PC-3 (cell line): ENCODE results near the gene PSME2. TPM values are rescaled to one million over a fixed set of nuclear protein-coding genes. Genes with fewer than 3 reads are reported as not detected.
"Not testable (repeated sequence)": the region's sequence is repeated elsewhere in the genome, so short reads cannot be mapped to it uniquely, and the experiment has no call there.

Experiments
- ATAC-seq: fragments of 200-7000 bp; cut with Tn5 transposase; 2 replicates; pipeline ENCODE4 v1.9.1; 2020; ENCODE audit warnings: mild to moderate bottlenecking, moderate library complexity
- BruUV-seq: library from RNA; stranded (reverse); fragments of 400-500 nt; replicated peaks from 2 replicates; lab custom pipeline; 2021; lab: Mats Ljungman, UMichigan
- CTCF ChIA-PET: fragments of 300-600 bp; sonication (Branson Sonifier 250); formaldehyde crosslinking; loops from one replicate; lab custom pipeline; 2022; ENCODE audit warnings: antibody characterized with exemption; lab: Charles Lee
- POLR2A ChIA-PET: fragments of 300-600 bp; sonication (Branson Sonifier 250); formaldehyde crosslinking; loops from one replicate; lab custom pipeline; 2022; ENCODE audit warnings: antibody characterized with exemption; ENCODE audit not compliant: unreplicated experiment; lab: Charles Lee
- DNase-seq: peaks from one replicate; pipeline ENCODE4 v3.0.0-alpha.2; 2015
- H2AFZ ChIP-seq: fragments of 300-600 bp; sonication (generic); 2 replicates; pipeline ENCODE4 v1.6.0; 2016; ENCODE audit warnings: antibody characterized with exemption, low read length
- H3F3A ChIP-seq: fragments of 300-600 bp; sonication (generic); one replicate; pipeline ENCODE4 v1.6.0; 2017; ENCODE audit warnings: antibody characterized with exemption, low read length, control low read depth, mild to moderate bottlenecking; ENCODE audit not compliant: unreplicated experiment
- H3K27ac ChIP-seq: fragments of 300-600 bp; sonication (generic); 2 replicates; pipeline ENCODE4 v1.5.1; 2016; ENCODE audit warnings: mild to moderate bottlenecking, low read length
- H3K27me3 ChIP-seq: fragments of 300-600 bp; sonication (generic); 2 replicates; pipeline ENCODE4 v1.6.1; 2016; ENCODE audit warnings: low read length, mixed read lengths
- H3K36me3 ChIP-seq: fragments of 300-600 bp; sonication (generic); 2 replicates; pipeline ENCODE4 v1.6.1; 2016; ENCODE audit warnings: low read depth, mixed run types, low read length, mixed read lengths
- H3K4me1 ChIP-seq: fragments of 300-600 bp; sonication (generic); 2 replicates; pipeline ENCODE4 v1.5.1; 2016; ENCODE audit warnings: low read length; ENCODE audit not compliant: insufficient read depth
- H3K4me2 ChIP-seq: fragments of 300-600 bp; sonication (generic); 2 replicates; pipeline ENCODE4 v1.6.0; 2016; ENCODE audit warnings: low read length
- H3K4me3 ChIP-seq: fragments of 300-600 bp; sonication (generic); 2 replicates; pipeline ENCODE4 v1.5.1; 2016; ENCODE audit warnings: mild to moderate bottlenecking, low read length, mixed read lengths
- H3K79me2 ChIP-seq: fragments of 300-600 bp; sonication (generic); 2 replicates; pipeline ENCODE4 v1.6.1; 2017; ENCODE audit warnings: low read length, mixed read lengths
- H3K9ac ChIP-seq: fragments of 300-600 bp; sonication (generic); 2 replicates; pipeline ENCODE4 v1.6.0; 2016; ENCODE audit warnings: mild to moderate bottlenecking, low read length
- H3K9me2 ChIP-seq: fragments of 300-600 bp; sonication (generic); replicated peaks from 2 replicates; pipeline ENCODE4 v1.6.1; 2016; ENCODE audit warnings: mixed run types, low read length, mixed read lengths
- H3K9me3 ChIP-seq: fragments of 300-600 bp; sonication (generic); 2 replicates; pipeline ENCODE4 v1.6.1; 2016; ENCODE audit warnings: low read length, mixed read lengths
- H4K20me1 ChIP-seq: fragments of 300-600 bp; sonication (generic); 2 replicates; pipeline ENCODE4 v1.6.1; 2016; ENCODE audit warnings: low read length, mixed read lengths
- EZH2 ChIP-seq: fragments of 300-600 bp; sonication (generic); IDR thresholded peaks from one replicate; pipeline ENCODE4 v1.6.1; 2017; ENCODE audit warnings: antibody characterized with exemption, mild to moderate bottlenecking, low read length; ENCODE audit not compliant: unreplicated experiment
- EZH2phosphoT487 ChIP-seq: fragments of 300-600 bp; sonication (generic); IDR thresholded peaks from 2 replicates; pipeline ENCODE4 v1.6.1; 2018; ENCODE audit warnings: mild to moderate bottlenecking, antibody characterized with exemption, low read length, borderline replicate concordance
- intact Hi-C: fragments of 100-400 bp; cut with micrococcal nuclease; formaldehyde crosslinking; loops from 2 replicates; pipeline ENCODE4 v1.9.0; 2023
- total RNA-seq: library from RNA; depleted of rRNA; stranded (reverse); fragments of >200 nt; gene quantifications from 2 replicates; pipeline ENCODE4 v1.2.3, GENCODE V29; 2014
- TF ChIP-seq, protein P1 (sequence below): fragments of 300-600 bp; sonication (generic); conservative IDR thresholded peaks from 2 replicates; pipeline ENCODE4 v1.5.1; 2017; ENCODE audit warnings: antibody characterized with exemption, low read depth, mild to moderate bottlenecking, low read length

The PSME2 gene
- total RNA-seq, 1 experiment from 2014 or later: 297 TPM

GRCh38 chr14:24108336-24108874 is 38.0 kb downstream of the PSME2 start:
- Histone ChIP-seq H3F3A (no peaks in the 10 kb centered on the region), H3K27ac (no peak overlapping the region), H3K79me2 (no peaks in the 10 kb centered on the region), H3K4me3 (no peak overlapping the region), H3K9me3 (no peaks in the 10 kb centered on the region), H3K4me2 (no peak overlapping the region), H3K9ac (no peak overlapping the region), H3K36me3 (no peaks in the 10 kb centered on the region), H3K27me3 (no peaks in the 10 kb centered on the region), H2AFZ (no peak overlapping the region), H3K4me1 (peaks cover 9% of the 10 kb centered on the region), H4K20me1 (no peaks in the 10 kb centered on the region), H3K9me2 (no peaks in the 10 kb centered on the region)
- intact Hi-C loops: loop anchor here (1.0 to 5.0 kb wide), 3 partner anchors 14 to 96 kb away; partner anchors contain the start of gene PCK2
- ATAC-seq: no peak; the same call in 1 of the 2 replicates
- ChIA-PET POLR2A (interaction anchor here (0.5 kb wide), 1 partner anchor 32 kb away, joined by 3 read pairs; no protein-coding TSS in a partner anchor), CTCF (interaction anchor here (0.5 to 1.6 kb wide), 15 partner anchors 13 to 1718 kb away, joined by 3 to 40 read pairs (median 5); partner anchors contain the start of genes EMC9, IRF9, PCK2 and PSME1)
- no TSS peak for BruUV-seq
- TF ChIP-seq EZH2phosphoT487 (no peak), EZH2 (no peak)
- TF ChIP-seq, protein P1, sequence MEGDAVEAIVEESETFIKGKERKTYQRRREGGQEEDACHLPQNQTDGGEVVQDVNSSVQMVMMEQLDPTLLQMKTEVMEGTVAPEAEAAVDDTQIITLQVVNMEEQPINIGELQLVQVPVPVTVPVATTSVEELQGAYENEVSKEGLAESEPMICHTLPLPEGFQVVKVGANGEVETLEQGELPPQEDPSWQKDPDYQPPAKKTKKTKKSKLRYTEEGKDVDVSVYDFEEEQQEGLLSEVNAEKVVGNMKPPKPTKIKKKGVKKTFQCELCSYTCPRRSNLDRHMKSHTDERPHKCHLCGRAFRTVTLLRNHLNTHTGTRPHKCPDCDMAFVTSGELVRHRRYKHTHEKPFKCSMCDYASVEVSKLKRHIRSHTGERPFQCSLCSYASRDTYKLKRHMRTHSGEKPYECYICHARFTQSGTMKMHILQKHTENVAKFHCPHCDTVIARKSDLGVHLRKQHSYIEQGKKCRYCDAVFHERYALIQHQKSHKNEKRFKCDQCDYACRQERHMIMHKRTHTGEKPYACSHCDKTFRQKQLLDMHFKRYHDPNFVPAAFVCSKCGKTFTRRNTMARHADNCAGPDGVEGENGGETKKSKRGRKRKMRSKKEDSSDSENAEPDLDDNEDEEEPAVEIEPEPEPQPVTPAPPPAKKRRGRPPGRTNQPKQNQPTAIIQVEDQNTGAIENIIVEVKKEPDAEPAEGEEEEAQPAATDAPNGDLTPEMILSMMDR: no peak
- no peak for DNase-seq

DNA sequence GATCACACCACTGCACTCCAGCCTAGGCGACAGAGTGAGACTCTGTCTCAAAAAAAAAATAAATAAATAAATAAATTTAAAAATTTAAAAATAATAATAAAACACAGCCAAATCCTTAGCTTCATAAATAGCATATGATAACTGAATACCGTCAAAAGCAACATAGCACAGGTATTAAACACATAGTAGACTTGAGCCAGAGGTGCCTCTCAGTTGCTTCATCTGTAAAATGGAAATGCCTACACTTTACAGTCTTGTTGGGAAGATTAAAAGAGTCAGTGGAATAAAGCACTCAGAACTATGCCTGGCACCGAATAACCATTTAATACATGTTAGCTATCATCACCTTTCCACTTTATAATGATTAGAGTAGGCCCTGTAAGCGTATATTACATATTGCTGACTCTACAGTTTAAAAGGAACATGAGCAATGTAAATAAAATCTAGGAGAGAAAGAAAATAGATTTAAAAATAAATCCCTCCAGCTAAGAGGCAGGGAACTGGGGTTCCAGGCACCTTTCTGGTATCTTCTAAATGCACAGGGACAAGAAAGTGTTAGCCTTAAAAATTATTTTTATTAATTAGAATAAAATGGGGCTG is 39.6 kb downstream of the PSME2 start:
- TF ChIP-seq EZH2 (no peak), EZH2phosphoT487 (no peak)
- TF ChIP-seq, protein P1: no peak
- Histone ChIP-seq H4K20me1 (no peaks in the 10 kb centered on the region), H3K4me2 (no peak overlapping the region), H3K36me3 (no peaks in the 10 kb centered on the region), H3F3A (no peaks in the 10 kb centered on the region), H3K79me2 (no peaks in the 10 kb centered on the region), H3K27me3 (no peaks in the 10 kb centered on the region), H3K9me2 (no peaks in the 10 kb centered on the region), H3K27ac (no peak overlapping the region), H3K4me3 (no peak overlapping the region), H3K9me3 (no peaks in the 10 kb centered on the region), H2AFZ (no peak overlapping the region), H3K9ac (no peak overlapping the region), H3K4me1 (peaks cover 7% of the 10 kb centered on the region; the same call in 1 of the 2 replicates)
- ChIA-PET POLR2A (no interaction called here), CTCF (no interaction called here)
- intact Hi-C loops: loop anchor here (5.0 kb wide), 1 partner anchor 94 kb away; no protein-coding TSS in a partner anchor
- DNase-seq (no peak), ATAC-seq (no peak)
- no TSS peak for BruUV-seq

- intact Hi-C loops: loop anchor here (5.0 kb wide), 1 partner anchor 93 kb away; no protein-coding TSS in a partner anchor
- DNase-seq, H3K4me3 ChIP-seq, H3K79me2 ChIP-seq, H3K4me2 ChIP-seq, H3K36me3 ChIP-seq, H3K9me2 ChIP-seq, H3K27me3 ChIP-seq, CTCF ChIA-PET, H3K27ac ChIP-seq, ATAC-seq, H3F3A ChIP-seq, H4K20me1 ChIP-seq, H3K4me1 ChIP-seq, BruUV-seq, H3K9me3 ChIP-seq, H3K9ac ChIP-seq, H2AFZ ChIP-seq: not testable (repeated sequence)
- POLR2A ChIA-PET: interaction anchor here (0.6 kb wide), 1 partner anchor 55 kb away, joined by 3 read pairs; no protein-coding TSS in a partner anchor
Observed at GRCh38 chr14:24105609-24106239, 40.7 kb downstream of the PSME2 start.
